Subcutaneous adipose tissue (tissue), 4 donors: ENCODE data around the gene CD47. TPM values are rescaled to one million over a fixed set of nuclear protein-coding genes. Genes with fewer than 3 reads are reported as not detected.

Source experiments
- total RNA-seq, 4 donors: library from RNA; depleted of rRNA; stranded (reverse); fragments of >200 nt; gene quantifications; one replicate each; pipeline ENCODE4 v1.1.0, GENCODE V29; 2016
- TF ChIP-seq, protein P1 (sequence below): fragments of 450-650 bp; IDR thresholded peaks from one replicate; pipeline ENCODE4 v1.5.1; 2016; ENCODE audit warnings: low read depth, mild to moderate bottlenecking, control low read depth, antibody characterized with exemption, moderate library complexity

Gene CD47
- total RNA-seq, 4 donors from 2014 or later = 26.9 to 70.5 (median 53.0) TPM

DNA sequence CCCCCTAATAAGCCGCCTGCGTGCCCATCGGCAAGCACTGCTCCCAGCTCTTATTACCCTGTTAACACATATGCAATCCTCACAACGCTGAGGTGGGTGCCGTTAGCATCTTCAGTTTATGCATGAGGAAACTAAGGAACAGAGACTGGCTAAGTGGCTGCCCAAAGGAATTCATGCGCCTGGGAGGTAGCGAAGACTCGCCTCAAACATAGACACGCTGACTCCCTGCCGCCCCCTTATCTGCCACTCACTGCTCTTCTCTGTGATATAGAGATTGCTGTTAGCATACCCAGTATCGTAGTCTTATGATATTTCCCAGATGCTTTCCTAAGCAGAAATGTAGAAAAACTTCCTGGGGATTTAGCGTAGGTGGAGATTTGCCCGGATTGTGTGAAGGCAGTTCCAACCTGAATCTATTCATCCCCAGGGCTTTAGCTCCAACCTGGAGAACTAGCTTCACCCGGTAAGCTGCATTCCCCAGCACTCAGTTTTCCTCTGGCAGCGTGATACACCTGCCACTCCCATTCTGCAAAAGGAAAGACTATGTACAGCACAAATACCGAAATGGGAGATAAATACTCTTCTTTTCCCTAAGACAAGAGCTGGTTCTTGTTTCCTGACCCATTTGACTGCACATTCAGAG, 23.7 kb upstream of the CD47 start:
- TF ChIP-seq, protein P1, sequence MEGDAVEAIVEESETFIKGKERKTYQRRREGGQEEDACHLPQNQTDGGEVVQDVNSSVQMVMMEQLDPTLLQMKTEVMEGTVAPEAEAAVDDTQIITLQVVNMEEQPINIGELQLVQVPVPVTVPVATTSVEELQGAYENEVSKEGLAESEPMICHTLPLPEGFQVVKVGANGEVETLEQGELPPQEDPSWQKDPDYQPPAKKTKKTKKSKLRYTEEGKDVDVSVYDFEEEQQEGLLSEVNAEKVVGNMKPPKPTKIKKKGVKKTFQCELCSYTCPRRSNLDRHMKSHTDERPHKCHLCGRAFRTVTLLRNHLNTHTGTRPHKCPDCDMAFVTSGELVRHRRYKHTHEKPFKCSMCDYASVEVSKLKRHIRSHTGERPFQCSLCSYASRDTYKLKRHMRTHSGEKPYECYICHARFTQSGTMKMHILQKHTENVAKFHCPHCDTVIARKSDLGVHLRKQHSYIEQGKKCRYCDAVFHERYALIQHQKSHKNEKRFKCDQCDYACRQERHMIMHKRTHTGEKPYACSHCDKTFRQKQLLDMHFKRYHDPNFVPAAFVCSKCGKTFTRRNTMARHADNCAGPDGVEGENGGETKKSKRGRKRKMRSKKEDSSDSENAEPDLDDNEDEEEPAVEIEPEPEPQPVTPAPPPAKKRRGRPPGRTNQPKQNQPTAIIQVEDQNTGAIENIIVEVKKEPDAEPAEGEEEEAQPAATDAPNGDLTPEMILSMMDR = no peak

DNA sequence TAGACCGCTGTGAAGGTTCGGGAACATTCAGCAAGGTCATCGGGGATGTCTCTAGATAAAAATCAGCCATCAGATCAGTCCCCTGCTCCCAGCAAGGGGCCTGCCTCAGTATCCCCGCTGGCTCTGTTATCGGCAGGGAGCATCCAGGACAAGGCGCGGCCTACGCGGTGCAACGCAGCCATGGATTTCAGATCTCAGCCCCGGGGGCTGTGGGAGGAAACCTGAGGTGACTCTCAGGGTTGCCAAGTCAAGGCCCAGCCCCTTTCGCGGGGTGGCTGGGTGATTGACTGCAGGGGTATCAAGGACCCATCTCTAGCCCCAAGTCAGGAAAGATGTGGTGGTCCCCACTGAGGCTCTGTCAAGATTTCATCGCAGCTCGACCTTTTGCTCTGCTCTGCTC, 23.1 kb upstream of the CD47 start:
- TF ChIP-seq, protein P1 = no peak

DNA sequence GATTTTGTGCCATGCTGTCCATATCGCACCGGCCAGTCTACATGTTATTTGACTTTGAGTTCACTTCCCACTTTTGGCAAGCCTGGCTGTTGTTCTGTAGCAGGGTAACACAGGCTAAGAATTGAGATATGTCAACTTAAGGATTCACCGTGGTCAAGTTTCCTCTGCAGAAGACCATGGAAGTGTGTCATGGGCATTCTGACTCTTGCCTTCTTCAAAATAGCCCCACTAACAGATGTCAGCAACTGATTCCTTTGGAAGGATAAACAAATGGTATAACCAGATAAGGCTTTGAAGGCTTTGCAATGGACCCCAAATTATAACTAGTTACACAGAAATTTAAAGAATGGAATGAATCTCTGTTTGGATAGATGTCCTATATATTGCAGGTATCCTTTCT, 20.1 kb upstream of the CD47 start:
- TF ChIP-seq, protein P1 = no peak

DNA sequence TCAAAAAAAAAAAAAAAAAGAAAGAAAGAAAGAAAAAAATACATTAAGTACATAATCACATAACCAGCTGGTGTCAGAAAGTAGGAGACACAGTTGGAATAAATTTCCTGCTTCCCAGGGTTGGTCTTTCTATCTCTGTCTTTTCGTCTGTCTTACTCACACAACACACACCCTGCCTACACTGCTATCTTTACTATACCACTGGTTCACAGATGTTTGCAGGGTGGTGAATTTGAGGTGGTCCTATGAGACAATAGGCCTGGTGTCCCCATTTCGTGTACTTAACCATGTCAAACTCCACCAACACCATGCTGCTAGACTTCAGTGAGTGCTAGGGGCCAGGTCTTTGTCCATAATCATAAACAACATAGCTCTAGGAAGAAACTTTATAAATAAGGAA, 17.6 kb upstream of the CD47 start:
- TF ChIP-seq, protein P1 = no peak

DNA sequence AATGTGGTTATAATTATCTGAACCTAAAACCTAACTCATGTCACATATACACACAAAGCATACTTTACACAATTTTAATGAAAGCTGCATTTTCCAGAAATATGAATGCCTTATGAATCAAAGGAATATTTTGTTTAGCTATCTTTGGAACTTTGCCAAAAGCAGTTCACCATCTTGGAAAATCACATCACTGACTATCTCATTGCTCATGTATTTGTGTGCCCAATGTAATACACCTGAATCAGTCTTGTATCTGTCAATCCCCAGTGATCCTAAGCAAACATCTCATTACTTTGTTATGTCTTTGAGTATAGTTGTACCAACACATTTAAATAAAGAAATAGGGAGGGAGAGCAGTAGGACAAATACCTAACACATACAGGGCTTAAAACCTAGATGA, 15.6 kb upstream of the CD47 start:
- TF ChIP-seq, protein P1 = no peak

DNA sequence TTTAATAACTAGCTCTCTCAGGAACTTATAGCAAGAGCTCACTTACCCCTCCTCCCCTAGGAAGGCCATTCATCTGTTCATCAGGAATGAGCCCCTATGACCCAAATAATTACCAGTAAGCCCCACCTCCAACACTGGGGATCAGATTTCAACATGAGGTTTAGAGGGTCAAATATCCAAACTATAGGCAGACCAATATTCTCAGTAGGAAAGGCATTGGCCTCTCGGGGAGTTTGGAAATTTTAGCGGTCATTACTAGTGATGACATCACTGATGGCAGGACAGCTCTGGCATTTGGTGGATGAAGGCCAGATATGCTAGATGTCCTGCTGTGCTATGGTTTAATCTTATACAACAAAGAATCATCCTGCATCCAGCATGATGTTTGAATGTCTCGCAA, 15.2 kb upstream of the CD47 start:
- TF ChIP-seq, protein P1 = no peak

DNA sequence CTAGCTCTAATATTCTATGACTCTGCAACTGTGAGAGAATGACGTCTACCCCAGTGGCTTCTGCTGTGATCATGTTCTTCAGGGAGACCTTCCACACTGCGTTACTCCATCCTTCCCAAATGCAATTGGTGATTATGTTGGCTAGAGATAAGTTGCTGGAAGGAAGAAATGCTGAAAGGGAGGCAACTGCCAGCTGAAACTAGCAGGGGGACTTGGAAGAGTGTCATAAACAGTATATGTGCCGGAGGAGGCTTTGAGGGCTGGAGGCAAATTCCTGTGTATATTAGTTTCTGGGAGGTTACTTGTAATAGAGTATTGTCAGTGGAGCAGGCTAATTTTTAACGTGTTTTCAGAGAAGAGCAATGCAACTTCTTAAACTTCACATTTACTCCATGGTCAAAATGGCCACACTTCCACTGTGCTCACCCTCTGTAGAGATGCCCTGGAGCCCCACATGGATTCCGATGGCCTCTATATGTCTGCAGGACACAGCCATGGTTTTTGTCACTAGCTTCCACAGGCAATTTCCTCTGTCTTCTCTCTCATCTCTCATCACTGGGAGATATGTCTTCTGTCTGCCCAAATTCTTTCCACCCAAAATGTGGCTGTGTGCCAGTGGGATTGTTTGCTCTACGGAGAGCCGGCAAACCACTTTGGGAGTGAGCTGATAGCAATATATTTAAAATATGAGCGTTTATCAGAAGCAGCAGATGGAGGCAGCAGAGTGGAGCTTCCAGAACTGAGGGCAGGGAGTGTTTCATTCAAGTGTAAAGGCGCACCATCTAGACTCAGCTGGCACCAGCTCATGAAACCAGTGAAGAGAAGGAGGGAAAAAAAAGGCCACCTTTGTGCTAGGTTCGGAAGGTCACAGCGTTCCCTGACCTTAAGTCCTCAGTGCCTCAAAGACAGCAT, 13.3 kb upstream of the CD47 start:
- TF ChIP-seq, protein P1 = no peak
